ENCODE measurements around the gene PET100. TPM values are rescaled to one million over a fixed set of nuclear protein-coding genes. Genes with fewer than 3 reads are reported as not detected.

The PET100 gene
- total RNA-seq, 1 donor from 2014 or later = 186 TPM

DNA sequence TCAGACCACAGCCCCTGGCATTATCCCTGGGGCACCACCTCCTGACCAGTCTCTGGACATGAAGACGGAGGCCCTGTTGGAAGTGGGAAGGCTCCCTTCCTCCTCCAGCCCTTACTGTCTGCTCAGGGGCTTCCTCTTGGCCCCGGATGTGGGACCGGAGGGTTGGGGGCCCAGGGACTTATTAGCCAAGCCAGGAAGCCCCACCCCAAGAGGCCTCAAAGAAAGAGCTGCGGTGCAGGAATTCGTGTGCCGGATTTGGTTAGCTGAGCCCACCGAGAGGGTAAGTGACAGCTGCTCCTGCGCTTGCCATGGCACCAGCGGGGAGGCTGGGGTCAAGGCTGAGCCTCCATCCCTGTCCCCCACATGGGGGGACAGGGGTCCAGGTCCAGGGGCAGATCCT is 39.2 kb downstream of the PET100 start, which contains the start of gene RETN:
RETN (plus strand) TSS at position 208 of the 400 bp plus-strand sequence. CDS start 278 bp downstream, outside the sequence.
- Mint-ChIP-seq H3K36me3 (ENCODE audit: unreplicated experiment) (peaks cover under 1% of the 10 kb centered on the region), H3K4me1 (ENCODE audit: low read depth, unreplicated experiment) (peaks cover 4% of the 10 kb centered on the region), H3K4me3 (ENCODE audit: unreplicated experiment) (peak within 1 kb of the TSS; percentile 80)

DNA sequence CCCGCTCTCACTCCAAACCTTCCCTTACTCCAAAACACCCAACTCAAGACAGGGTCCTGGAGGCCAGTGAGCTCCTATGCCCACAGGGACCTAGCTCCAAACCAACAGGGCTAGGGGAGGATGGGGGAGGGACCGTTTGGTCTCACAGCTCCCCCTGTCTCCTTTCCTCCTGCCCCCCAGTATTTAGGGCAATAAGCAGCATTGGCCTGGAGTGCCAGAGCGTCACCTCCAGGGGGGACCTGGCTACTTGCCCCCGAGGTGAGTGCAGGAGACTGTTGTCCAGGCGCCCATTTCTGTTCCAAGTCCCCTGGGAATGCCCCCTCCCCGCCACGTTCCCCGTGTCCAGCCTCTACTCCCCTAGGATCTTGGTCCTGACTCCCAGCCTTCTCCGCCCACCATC is 40.0 kb downstream of the PET100 start:
- Mint-ChIP-seq H3K36me3 (ENCODE audit: unreplicated experiment) (peaks cover 9% of the 10 kb centered on the region), H3K9me3 (ENCODE audit: unreplicated experiment) (no peaks in the 10 kb centered on the region), H3K27ac (ENCODE audit: unreplicated experiment) (no peak overlapping the region), H3K4me3 (ENCODE audit: unreplicated experiment) (peak overlapping the region; percentile 80), H3K27me3 (ENCODE audit: unreplicated experiment) (peaks cover 14% of the 10 kb centered on the region), H3K4me1 (ENCODE audit: low read depth, unreplicated experiment) (peaks cover 4% of the 10 kb centered on the region)
- no peak for DNase-seq
- TF ChIP-seq, protein P1, sequence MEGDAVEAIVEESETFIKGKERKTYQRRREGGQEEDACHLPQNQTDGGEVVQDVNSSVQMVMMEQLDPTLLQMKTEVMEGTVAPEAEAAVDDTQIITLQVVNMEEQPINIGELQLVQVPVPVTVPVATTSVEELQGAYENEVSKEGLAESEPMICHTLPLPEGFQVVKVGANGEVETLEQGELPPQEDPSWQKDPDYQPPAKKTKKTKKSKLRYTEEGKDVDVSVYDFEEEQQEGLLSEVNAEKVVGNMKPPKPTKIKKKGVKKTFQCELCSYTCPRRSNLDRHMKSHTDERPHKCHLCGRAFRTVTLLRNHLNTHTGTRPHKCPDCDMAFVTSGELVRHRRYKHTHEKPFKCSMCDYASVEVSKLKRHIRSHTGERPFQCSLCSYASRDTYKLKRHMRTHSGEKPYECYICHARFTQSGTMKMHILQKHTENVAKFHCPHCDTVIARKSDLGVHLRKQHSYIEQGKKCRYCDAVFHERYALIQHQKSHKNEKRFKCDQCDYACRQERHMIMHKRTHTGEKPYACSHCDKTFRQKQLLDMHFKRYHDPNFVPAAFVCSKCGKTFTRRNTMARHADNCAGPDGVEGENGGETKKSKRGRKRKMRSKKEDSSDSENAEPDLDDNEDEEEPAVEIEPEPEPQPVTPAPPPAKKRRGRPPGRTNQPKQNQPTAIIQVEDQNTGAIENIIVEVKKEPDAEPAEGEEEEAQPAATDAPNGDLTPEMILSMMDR (IDR thresholded peaks at IDR 0.05; ENCODE audit: partially characterized antibody, unreplicated experiment) = no peak

More for the DNA sequence above, 39.2 kb downstream of the PET100 start, which contains the start of gene RETN:
- no peak for DNase-seq
- TF ChIP-seq, protein P1 (IDR thresholded peaks at IDR 0.05; ENCODE audit: partially characterized antibody, unreplicated experiment) = no peak
- H3K27me3 Mint-ChIP-seq (ENCODE audit: unreplicated experiment) = peaks cover 14% of the 10 kb centered on the region
- H3K27ac Mint-ChIP-seq (ENCODE audit: unreplicated experiment) = no peak within 1 kb of the TSS
- no peaks in the 10 kb centered on the region for H3K9me3 Mint-ChIP-seq (ENCODE audit: unreplicated experiment)

DNA sequence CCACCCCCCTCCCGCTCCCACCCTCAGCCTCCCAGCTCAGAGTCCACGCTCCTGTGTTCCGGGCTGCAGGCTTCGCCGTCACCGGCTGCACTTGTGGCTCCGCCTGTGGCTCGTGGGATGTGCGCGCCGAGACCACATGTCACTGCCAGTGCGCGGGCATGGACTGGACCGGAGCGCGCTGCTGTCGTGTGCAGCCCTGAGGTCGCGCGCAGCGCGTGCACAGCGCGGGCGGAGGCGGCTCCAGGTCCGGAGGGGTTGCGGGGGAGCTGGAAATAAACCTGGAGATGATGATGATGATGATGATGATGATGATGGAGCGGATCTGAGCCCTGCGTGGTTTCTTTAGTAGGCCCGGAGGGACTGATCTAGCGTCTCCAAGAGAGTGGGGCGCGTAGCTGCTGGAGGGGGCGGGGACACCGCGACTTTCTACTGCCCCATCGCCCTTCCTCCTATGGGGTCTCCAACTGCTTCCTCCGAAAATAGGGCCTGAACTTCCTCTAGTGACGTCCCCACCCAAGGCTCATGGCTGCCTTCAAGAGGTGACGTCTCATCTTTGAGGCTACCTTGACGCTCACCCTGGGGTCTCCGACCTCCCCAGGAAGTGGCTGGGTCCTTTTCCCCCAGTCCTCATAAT is 40.7 kb downstream of the PET100 start:
- no peaks in the 10 kb centered on the region for H3K9me3 Mint-ChIP-seq (ENCODE audit: unreplicated experiment)
- TF ChIP-seq, protein P1 (IDR thresholded peaks at IDR 0.05; ENCODE audit: partially characterized antibody, unreplicated experiment) = no peak
- peaks cover 14% of the 10 kb centered on the region for H3K27me3 Mint-ChIP-seq (ENCODE audit: unreplicated experiment)

DNA sequence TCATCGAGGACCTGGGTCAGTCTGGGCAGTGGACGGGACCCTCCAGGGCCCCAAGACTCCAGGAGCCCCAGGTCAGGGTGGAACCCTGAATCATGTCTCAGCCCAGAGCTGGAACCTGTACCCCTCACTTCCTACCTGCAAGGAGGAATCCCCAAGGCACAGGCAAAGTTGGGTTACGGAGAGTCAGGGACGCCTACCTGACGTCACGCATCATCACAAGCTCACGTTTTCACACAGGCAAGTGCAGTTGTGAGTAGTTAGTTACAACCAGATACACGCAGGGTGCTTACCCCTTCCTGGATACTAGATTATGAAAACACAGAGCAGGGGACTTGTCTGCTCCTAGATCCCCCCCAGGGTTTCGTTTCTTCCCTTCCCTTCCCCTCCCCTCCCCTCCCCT is 41.2 kb downstream of the PET100 start:
- no peak overlapping the region for H3K27ac Mint-ChIP-seq (ENCODE audit: unreplicated experiment)
- peaks cover 14% of the 10 kb centered on the region for H3K27me3 Mint-ChIP-seq (ENCODE audit: unreplicated experiment)
- peak overlapping the region; percentile 75 for H3K4me3 Mint-ChIP-seq (ENCODE audit: unreplicated experiment)
- TF ChIP-seq, protein P1 (IDR thresholded peaks at IDR 0.05; ENCODE audit: partially characterized antibody, unreplicated experiment) = no peak
- H3K9me3 Mint-ChIP-seq (ENCODE audit: unreplicated experiment) = no peaks in the 10 kb centered on the region
- H3K4me1 Mint-ChIP-seq (ENCODE audit: low read depth, unreplicated experiment) = peaks cover 4% of the 10 kb centered on the region
- peaks cover 10% of the 10 kb centered on the region for H3K36me3 Mint-ChIP-seq (ENCODE audit: unreplicated experiment)
- DNase-seq = no peak

More for the DNA sequence above, 40.7 kb downstream of the PET100 start:
- peak overlapping the region; percentile 75 for H3K4me3 Mint-ChIP-seq (ENCODE audit: unreplicated experiment)
- H3K4me1 Mint-ChIP-seq (ENCODE audit: low read depth, unreplicated experiment) = peaks cover 4% of the 10 kb centered on the region
- peaks cover 10% of the 10 kb centered on the region for H3K36me3 Mint-ChIP-seq (ENCODE audit: unreplicated experiment)
- no peak overlapping the region for H3K27ac Mint-ChIP-seq (ENCODE audit: unreplicated experiment)
- peak; percentile 54 for DNase-seq

DNA sequence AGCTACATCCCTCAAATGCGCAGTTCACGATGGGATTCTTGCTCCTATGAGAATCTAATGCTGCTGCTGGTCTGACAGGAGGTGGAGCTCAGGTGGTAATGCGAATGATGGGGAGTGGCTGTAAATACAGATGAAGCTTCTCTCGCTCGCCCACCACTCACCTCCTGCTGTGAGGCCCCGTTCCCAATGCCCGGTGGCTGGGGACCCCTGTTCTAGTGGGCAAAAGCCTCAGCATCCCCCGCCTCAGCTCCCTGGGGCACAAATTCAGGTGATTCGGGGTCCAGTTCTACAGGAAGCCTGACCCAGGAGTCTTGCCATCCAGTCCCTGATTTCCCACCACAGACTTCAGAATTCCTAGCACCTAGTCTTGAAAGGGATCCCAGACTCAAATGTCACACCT is 42.9 kb downstream of the PET100 start:
- Mint-ChIP-seq H3K9me3 (ENCODE audit: unreplicated experiment) (no peaks in the 10 kb centered on the region), H3K27me3 (ENCODE audit: unreplicated experiment) (peaks cover 13% of the 10 kb centered on the region), H3K36me3 (ENCODE audit: unreplicated experiment) (peaks cover 10% of the 10 kb centered on the region), H3K4me1 (ENCODE audit: low read depth, unreplicated experiment) (peaks cover 4% of the 10 kb centered on the region), H3K27ac (ENCODE audit: unreplicated experiment) (no peak overlapping the region), H3K4me3 (ENCODE audit: unreplicated experiment) (no peak overlapping the region)
- no peak for DNase-seq
- TF ChIP-seq, protein P1 (IDR thresholded peaks at IDR 0.05; ENCODE audit: partially characterized antibody, unreplicated experiment) = no peak
